ENCODE results near the gene PDCD1. TPM values are rescaled to one million over a fixed set of nuclear protein-coding genes. Genes with fewer than 3 reads are reported as not detected.

Gene PDCD1
- polyA plus RNA-seq, 1 donor (not counting 4 experiments of a cell fraction or from before 2014, with no cell fraction given): not detected

DNA sequence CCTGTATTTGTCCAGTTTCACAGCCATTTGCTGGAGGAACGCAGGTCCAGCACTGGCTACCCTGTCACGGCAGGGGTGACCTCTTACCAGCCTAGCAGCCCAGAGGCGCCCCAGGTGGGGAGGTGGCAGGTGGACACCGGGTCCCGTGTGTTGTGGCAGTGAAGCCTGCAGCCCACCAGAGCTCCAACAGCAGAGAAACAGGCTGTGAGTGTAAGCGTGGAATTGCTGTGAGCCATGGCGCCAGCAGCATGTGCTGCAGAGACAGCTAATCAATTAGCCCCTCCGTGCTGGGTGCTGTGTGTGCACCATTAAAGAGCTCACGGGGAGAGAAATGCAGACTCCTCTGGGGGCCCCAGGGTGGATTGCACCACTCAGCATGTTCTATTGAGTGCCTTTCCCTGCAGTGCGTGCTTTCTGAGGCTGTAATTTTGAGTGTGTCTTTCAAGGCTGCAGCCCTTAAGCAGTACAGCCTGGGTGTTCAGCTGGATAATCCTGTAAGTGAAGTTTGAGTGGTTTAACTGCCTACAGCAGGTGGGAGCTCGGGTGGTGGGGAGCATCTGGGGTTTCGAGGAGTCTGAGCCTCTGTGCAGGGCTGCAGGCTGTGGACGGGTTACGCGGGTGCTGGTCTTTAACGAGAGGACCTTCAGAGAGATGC lies 26.7 kb upstream of the PDCD1 start:
- FAIRE-seq (no peak), DNase-seq (ENCODE audit: low read depth, low spot score) (no peak)
- no peaks in the 10 kb centered on the region for H4K20me1 ChIP-seq (ENCODE audit: control insufficient read depth, extremely low read depth, insufficient read depth, low read length)
- no peak overlapping the region for H3K4me2 ChIP-seq (ENCODE audit: control insufficient read depth, extremely low read depth, insufficient read depth, low read depth, low read length)
- no peak overlapping the region for H2AFZ ChIP-seq (ENCODE audit: control insufficient read depth, low read length)
- peaks cover 6% of the 10 kb centered on the region for H3K27me3 ChIP-seq (ENCODE audit: control insufficient read depth, extremely low read depth, insufficient read depth, low read length)
- no peak overlapping the region for H3K4me3 ChIP-seq (ENCODE audit: control insufficient read depth in 2 of 3, extremely low read depth in 1 of 3, insufficient read depth in 2 of 3, low read depth in 1 of 3, low read length in 3 of 3)
- TF ChIP-seq CTCF (optimal IDR thresholded peaks at IDR 0.05 in 1 of 3, IDR thresholded peaks at IDR 0.05 in 1 of 3, conservative IDR thresholded peaks at IDR 0.05 in 1 of 3; ENCODE audit: extremely low read depth in 1 of 3, insufficient read depth in 2 of 3, low read length in 3 of 3): no peak
- no peak for TF ChIP-seq EZH2 (IDR thresholded peaks at IDR 0.05; ENCODE audit: low read length)
- dilution Hi-C loops (cut with MboI; ENCODE audit: extremely low pct_ligation_motif_present, low sequenced_read_pairs): no loop called here
- H3K4me1 ChIP-seq (ENCODE audit: control insufficient read depth, extremely low read depth, insufficient read depth, low read length): peaks cover 11% of the 10 kb centered on the region
- H3K36me3 ChIP-seq (ENCODE audit: control insufficient read depth in 2 of 2, extremely low read depth in 1 of 2, insufficient read depth in 2 of 2, low read length in 2 of 2): no peaks in the 10 kb centered on the region
- H3K9me3 ChIP-seq (ENCODE audit: control insufficient read depth, low read depth, low read length): no peaks in the 10 kb centered on the region
- no peak overlapping the region for H3K9ac ChIP-seq (ENCODE audit: control insufficient read depth, extremely low read depth, insufficient read depth, low read length)
- H3K79me2 ChIP-seq (ENCODE audit: control insufficient read depth, insufficient read depth, low read length): no peaks in the 10 kb centered on the region
- no peak overlapping the region for H3K27ac ChIP-seq (ENCODE audit: control insufficient read depth, insufficient read depth, low read length)
- no peaks in the 10 kb centered on the region for H3K9me1 ChIP-seq (ENCODE audit: control insufficient read depth, extremely low read depth, insufficient read depth, low read length)

- Histone ChIP-seq H3K27ac (ENCODE audit: control insufficient read depth, insufficient read depth, low read length) (no peak overlapping the region), H3K9me1 (ENCODE audit: control insufficient read depth, extremely low read depth, insufficient read depth, low read length) (no peaks in the 10 kb centered on the region), H4K20me1 (ENCODE audit: control insufficient read depth, extremely low read depth, insufficient read depth, low read length) (no peaks in the 10 kb centered on the region), H3K4me1 (ENCODE audit: control insufficient read depth, extremely low read depth, insufficient read depth, low read length) (peaks cover 11% of the 10 kb centered on the region), H3K36me3 (ENCODE audit: control insufficient read depth in 2 of 2, extremely low read depth in 1 of 2, insufficient read depth in 2 of 2, low read length in 2 of 2) (no peaks in the 10 kb centered on the region), H3K79me2 (ENCODE audit: control insufficient read depth, insufficient read depth, low read length) (no peaks in the 10 kb centered on the region), H3K9me3 (ENCODE audit: control insufficient read depth, low read depth, low read length) (no peaks in the 10 kb centered on the region), H3K27me3 (ENCODE audit: control insufficient read depth, extremely low read depth, insufficient read depth, low read length) (peaks cover 4% of the 10 kb centered on the region), H3K9ac (ENCODE audit: control insufficient read depth, extremely low read depth, insufficient read depth, low read length) (no peak overlapping the region), H2AFZ (ENCODE audit: control insufficient read depth, low read length) (no peak overlapping the region), H3K4me3 (ENCODE audit: control insufficient read depth in 2 of 3, extremely low read depth in 1 of 3, insufficient read depth in 2 of 3, low read depth in 1 of 3, low read length in 3 of 3) (no peak overlapping the region), H3K4me2 (ENCODE audit: control insufficient read depth, extremely low read depth, insufficient read depth, low read depth, low read length) (no peak overlapping the region)
- TF ChIP-seq EZH2 (IDR thresholded peaks at IDR 0.05; ENCODE audit: low read length): no peak
- TF ChIP-seq CTCF (optimal IDR thresholded peaks at IDR 0.05 in 1 of 3, IDR thresholded peaks at IDR 0.05 in 1 of 3, conservative IDR thresholded peaks at IDR 0.05 in 1 of 3; ENCODE audit: extremely low read depth in 1 of 3, insufficient read depth in 2 of 3, low read length in 3 of 3): no peak
- no peak for DNase-seq (ENCODE audit: low read depth, low spot score)
- dilution Hi-C loops (cut with MboI; ENCODE audit: extremely low pct_ligation_motif_present, low sequenced_read_pairs): no loop called here
- FAIRE-seq: no peak
These were observed 26.2 kb upstream of the PDCD1 start for GRCh38 chr2:241884951-241885290.

All from keratinocyte (primary cell).